Large intestine (tissue), 3 donors: Measurements from ENCODE around the gene TKTL1. TPM values are rescaled to one million over a fixed set of nuclear protein-coding genes. Genes with fewer than 3 reads are reported as not detected.

Experiments
- DNase-seq, 2 donors: peaks; one replicate each; pipeline versions ENCODE4 v3.0.0 to v3.0.0-alpha.2; 2013
- H3K27ac ChIP-seq: one replicate; pipeline ENCODE4 v1.5.1; 2013; ENCODE audit warnings: low read length
- H3K27me3 ChIP-seq: 2 replicates; pipeline ENCODE4 v1.6.1; 2013; ENCODE audit warnings: low read length; ENCODE audit not compliant: control insufficient read depth, insufficient read depth
- H3K36me3 ChIP-seq: 2 replicates; pipeline ENCODE4 v1.6.1; 2013; ENCODE audit warnings: low read length; ENCODE audit not compliant: control insufficient read depth, insufficient read depth
- H3K4me1 ChIP-seq: one replicate; pipeline ENCODE4 v1.6.1; 2013; ENCODE audit warnings: low read length; ENCODE audit not compliant: control insufficient read depth, insufficient read depth
- H3K4me3 ChIP-seq: one replicate; pipeline ENCODE4 v1.5.1; 2013; ENCODE audit warnings: low read length
- H3K9me3 ChIP-seq: one replicate; pipeline ENCODE4 v1.6.1; 2013; ENCODE audit warnings: mild to moderate bottlenecking, low read depth, low read length, moderate library complexity; ENCODE audit not compliant: control insufficient read depth
- WGBS: methylation state at CpG from one replicate; pipeline ENCODE4 v1.1.5; 2013; ENCODE audit warnings: low lambda C conversion rate; ENCODE audit not compliant: insufficient coverage; 5-methylcytosine and 5-hydroxymethylcytosine counted together
- polyA plus RNA-seq: library from polyadenylated mRNA; unstranded; fragments of 120-200 nt; gene quantifications from one replicate; pipeline ENCODE4 v1.2.1, GENCODE V29; 2013

The TKTL1 gene
- polyA plus RNA-seq, 1 donor: 0.19 TPM

DNA sequence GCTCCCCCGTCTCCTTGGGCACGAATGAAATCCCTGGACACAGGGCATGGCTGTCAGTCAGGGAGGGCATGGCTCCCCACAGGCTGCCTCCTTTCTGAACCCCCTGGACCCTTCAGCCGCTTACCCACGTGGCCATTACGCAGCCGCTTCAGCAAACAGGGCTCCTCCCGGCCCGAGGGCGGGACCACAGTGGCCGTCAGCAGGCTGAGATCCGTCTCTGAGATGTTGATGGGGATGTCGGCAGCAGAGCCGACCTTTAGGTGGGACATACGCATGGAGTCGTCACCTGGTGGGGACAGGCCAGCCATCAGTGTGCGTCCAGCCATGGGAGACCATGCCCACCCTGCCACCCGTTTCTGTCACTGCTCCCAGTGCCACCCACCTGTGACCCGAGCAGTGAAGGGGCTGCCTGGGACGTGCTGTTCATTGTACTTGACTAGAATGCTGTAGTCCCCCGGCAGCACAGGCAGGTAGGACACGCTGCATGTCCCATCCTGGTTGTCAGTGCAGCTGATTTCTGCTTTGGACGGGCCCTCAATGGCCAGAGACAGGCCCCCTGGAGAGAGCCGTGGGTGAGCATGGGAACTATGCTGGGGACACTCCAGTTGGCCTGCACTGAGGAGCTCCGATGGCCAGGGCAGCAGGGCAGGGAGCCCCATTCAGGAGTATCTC is 57.7 kb downstream of the TKTL1 start:
- Histone ChIP-seq H3K4me3 (no peak overlapping the region), H3K36me3 (peaks cover 36% of the 10 kb centered on the region)
- no peak for DNase-seq

DNA sequence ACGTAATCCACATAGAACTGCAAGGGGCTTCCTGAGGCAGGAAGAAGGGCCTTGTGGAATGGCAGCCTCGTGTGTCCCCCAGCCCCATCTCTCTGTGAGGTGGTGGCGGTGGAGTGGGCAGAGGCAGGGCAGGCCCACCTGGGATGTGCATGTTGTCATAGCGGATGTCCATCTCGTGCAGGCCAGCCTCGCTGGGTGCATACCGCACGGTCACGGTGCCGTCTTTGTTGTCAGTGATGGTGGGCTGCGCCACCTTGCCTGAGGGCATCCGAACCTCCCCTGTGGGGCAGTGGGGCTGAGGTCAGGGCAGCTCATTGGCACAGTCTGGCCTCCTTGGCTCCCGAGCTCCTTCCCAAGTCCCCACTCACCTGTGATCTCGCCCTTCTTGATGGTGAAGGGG is 58.4 kb downstream of the TKTL1 start:
- Histone ChIP-seq H3K27me3 (no peaks in the 10 kb centered on the region), H3K36me3 (peaks cover 36% of the 10 kb centered on the region), H3K9me3 (no peaks in the 10 kb centered on the region), H3K27ac (no peak overlapping the region), H3K4me3 (no peak overlapping the region), H3K4me1 (peaks cover 2% of the 10 kb centered on the region)
- no CpG with 5 or more reads among the region's 14 CpGs for WGBS
- no peak for DNase-seq

More for the DNA sequence above, 57.7 kb downstream of the TKTL1 start:
- WGBS: no CpG with 5 or more reads among the region's 24 CpGs
- H3K4me1 ChIP-seq: peaks cover 2% of the 10 kb centered on the region
- no peaks in the 10 kb centered on the region for H3K9me3 ChIP-seq
- H3K27me3 ChIP-seq: no peaks in the 10 kb centered on the region
- H3K27ac ChIP-seq: no peak overlapping the region

DNA sequence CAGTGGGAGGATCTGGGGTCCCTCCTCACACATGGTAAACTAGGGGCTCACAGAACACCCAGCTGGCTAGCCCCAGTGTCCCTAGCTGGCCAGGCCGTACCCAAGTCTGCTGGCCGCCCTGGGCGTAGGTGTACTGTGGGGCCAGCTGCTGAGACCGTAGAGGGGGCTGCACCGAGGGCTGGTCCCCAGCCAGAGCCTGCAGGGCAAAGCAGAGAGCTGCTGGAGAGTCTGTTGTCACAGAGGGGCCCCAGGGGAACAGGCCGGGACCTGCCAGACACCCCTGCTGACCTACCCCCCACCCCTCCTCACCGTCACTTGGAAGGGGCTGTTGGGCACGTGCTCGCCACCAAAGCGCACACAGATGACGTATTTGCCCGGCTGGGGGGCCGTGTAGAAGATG is 58.9 kb downstream of the TKTL1 start:
- Histone ChIP-seq H3K27me3 (no peaks in the 10 kb centered on the region), H3K9me3 (no peaks in the 10 kb centered on the region), H3K4me3 (no peak overlapping the region), H3K36me3 (peaks cover 32% of the 10 kb centered on the region), H3K4me1 (peaks cover 2% of the 10 kb centered on the region), H3K27ac (no peak overlapping the region)
- no CpG with 5 or more reads among the region's 13 CpGs for WGBS
- DNase-seq: no peak

DNA sequence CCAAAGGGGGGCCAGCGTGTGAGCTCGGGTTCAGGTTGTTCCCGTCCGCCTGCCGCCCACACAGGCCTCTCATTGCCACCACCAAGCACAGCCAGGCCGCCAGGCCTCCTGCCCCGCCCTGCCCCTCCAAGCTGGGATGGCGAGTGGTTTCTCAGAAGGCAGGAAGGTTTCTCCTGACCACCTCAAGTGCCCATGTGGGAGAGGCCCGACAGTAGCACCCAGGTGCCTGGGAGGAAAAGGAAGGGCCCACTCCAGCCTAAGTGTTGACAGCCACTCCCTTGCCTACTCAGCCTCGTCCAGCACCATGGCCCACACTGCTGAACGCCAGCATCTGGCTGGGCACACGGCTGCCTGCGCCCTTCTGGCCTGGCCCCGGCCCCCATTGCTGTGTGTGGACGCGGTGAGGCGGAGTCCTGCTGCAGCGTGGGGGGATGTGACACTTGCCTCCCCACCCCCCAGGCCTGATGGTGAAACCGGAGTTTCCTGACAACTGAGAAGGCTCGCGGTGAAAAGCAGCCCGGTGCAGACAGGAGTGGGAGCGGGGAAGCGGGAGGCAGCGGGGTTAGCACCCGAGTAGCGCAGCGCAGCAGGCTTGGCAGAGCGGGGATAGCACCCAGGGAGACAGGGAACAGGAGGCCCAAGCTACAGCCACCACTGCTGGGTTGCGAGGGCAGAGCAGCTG is 59.6 kb downstream of the TKTL1 start:
- no CpG with 5 or more reads among the region's 30 CpGs for WGBS
- Histone ChIP-seq H3K9me3 (no peaks in the 10 kb centered on the region), H3K36me3 (peaks cover 35% of the 10 kb centered on the region), H3K4me1 (peaks cover 2% of the 10 kb centered on the region), H3K4me3 (no peak overlapping the region), H3K27me3 (no peaks in the 10 kb centered on the region), H3K27ac (no peak overlapping the region)
- DNase-seq: no peak

DNA sequence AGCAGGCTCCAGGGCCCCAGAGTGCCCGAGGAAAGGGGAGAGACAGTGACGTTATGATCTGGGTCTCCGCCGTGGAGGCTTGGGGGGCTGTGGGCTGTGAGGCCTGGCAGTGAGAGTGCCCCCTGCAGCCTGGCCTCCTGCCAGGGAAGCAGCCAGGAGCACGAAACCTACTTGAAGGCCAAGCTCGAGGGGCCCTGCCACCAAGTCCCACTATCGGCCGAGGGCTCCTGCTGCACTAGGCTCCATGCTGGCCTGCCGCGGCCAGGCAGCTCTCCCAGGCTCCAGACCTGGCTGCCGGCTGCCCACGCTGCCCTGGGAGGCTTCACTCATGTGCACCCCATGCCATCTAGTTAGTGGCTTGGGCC is 60.2 kb downstream of the TKTL1 start:
- DNase-seq: no peak
- H3K27ac ChIP-seq: no peak overlapping the region
- peaks cover 32% of the 10 kb centered on the region for H3K36me3 ChIP-seq
- no CpG with 5 or more reads among the region's 12 CpGs for WGBS
- H3K4me3 ChIP-seq: no peak overlapping the region
- peaks cover 2% of the 10 kb centered on the region for H3K4me1 ChIP-seq
- H3K9me3 ChIP-seq: no peaks in the 10 kb centered on the region
- no peaks in the 10 kb centered on the region for H3K27me3 ChIP-seq

DNA sequence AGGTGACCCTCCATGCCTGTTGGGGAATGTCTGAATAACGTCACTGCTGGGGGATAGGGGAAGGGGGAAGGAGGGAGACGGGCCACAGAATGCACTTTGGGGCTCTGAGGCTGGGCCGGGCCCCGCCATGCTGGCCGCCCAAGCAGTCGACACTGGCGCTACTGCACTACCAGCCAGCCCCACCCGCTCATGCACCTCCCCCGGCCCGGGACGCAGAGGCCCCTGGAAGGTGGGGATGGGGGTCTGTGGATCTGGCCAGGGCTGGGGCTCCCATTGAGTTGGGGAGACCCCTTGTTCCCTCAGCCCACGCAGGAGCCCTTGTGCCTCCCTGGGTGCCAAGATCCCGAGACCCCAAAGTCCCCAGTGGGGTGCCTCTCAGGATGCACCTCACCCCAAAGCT is 61.0 kb downstream of the TKTL1 start:
- H3K9me3 ChIP-seq: no peaks in the 10 kb centered on the region
- no peak overlapping the region for H3K4me3 ChIP-seq
- no peak for DNase-seq
- no peaks in the 10 kb centered on the region for H3K4me1 ChIP-seq
- no peak overlapping the region for H3K27ac ChIP-seq
- no peaks in the 10 kb centered on the region for H3K27me3 ChIP-seq
- WGBS: no CpG with 5 or more reads among the region's 13 CpGs
- peaks cover 30% of the 10 kb centered on the region for H3K36me3 ChIP-seq

DNA sequence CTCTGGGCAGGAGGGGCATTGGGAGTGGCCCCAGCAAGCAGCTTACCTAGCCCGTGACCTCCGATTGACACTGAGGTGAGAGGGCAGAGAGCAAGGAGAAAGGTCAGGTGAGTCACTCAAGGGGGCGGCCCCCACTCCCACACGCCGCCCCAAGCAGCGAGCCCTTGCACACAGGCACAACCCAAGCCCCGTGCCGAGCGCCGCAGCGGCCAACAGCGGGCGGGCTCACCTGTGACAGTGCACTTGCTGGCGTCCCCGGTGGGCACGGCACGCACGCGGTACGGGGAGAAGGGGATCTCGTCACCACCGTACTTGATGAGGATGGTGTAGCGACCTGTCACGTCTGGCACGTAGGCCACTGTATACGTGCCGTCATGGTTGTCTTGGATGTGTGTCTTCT is 61.6 kb downstream of the TKTL1 start:
- peaks cover 29% of the 10 kb centered on the region for H3K36me3 ChIP-seq
- WGBS: no CpG with 5 or more reads among the region's 27 CpGs
- DNase-seq: no peak
- H3K4me3 ChIP-seq: no peak overlapping the region
- no peaks in the 10 kb centered on the region for H3K4me1 ChIP-seq
- H3K9me3 ChIP-seq: no peaks in the 10 kb centered on the region
- H3K27me3 ChIP-seq: no peaks in the 10 kb centered on the region
- H3K27ac ChIP-seq: no peak overlapping the region

DNA sequence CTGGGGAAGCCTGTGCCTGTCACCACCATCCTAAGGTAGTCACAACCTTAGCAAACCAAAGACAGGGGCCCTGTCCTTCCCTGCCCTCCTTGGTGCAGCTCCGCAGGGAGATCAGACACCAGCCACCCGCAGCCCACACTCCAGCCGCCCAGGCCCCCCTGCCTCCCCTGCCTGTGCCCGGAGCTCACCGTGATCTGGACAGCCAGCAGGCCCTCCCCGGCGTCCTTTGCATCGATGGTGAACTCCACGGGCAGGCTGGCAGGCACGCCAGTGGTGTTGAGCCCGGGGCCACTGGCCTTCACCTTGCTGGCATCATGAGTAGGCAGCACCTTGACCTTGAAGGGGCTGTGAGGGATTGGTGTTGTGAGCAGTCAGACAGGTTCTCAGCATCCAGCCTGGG is 62.4 kb downstream of the TKTL1 start:
- Histone ChIP-seq H3K27ac (no peak overlapping the region), H3K36me3 (peaks cover 29% of the 10 kb centered on the region), H3K9me3 (no peaks in the 10 kb centered on the region), H3K4me3 (no peak overlapping the region), H3K27me3 (no peaks in the 10 kb centered on the region), H3K4me1 (no peaks in the 10 kb centered on the region)
- 80% methylated on average over 1 of the region's 11 CpGs for WGBS
- no peak for DNase-seq

DNA sequence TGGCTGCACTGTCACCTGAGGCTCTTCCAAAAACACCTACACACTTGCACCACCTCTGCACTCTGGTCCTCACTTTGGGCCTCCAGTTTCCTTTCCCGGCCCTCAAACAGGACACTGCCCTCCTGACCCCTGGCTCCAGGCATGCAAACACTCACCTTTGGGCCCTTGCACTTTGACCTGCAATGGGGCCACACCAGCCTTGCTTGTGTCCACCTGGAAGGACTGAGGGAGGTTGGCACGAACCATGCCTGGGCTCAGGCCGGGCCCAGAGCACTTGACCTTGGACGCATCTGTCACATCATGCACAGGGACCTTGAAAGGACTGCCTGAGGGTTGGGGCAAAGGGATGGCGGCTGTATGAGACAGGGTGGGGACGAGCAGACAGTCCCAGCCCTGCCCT is 63.2 kb downstream of the TKTL1 start:
- DNase-seq: no peak
- Histone ChIP-seq H3K4me1 (no peaks in the 10 kb centered on the region), H3K36me3 (peaks cover 31% of the 10 kb centered on the region), H3K27me3 (no peaks in the 10 kb centered on the region), H3K9me3 (no peaks in the 10 kb centered on the region), H3K4me3 (no peak overlapping the region), H3K27ac (no peak overlapping the region)
- no CpG with 5 or more reads among the region's 6 CpGs for WGBS

DNA sequence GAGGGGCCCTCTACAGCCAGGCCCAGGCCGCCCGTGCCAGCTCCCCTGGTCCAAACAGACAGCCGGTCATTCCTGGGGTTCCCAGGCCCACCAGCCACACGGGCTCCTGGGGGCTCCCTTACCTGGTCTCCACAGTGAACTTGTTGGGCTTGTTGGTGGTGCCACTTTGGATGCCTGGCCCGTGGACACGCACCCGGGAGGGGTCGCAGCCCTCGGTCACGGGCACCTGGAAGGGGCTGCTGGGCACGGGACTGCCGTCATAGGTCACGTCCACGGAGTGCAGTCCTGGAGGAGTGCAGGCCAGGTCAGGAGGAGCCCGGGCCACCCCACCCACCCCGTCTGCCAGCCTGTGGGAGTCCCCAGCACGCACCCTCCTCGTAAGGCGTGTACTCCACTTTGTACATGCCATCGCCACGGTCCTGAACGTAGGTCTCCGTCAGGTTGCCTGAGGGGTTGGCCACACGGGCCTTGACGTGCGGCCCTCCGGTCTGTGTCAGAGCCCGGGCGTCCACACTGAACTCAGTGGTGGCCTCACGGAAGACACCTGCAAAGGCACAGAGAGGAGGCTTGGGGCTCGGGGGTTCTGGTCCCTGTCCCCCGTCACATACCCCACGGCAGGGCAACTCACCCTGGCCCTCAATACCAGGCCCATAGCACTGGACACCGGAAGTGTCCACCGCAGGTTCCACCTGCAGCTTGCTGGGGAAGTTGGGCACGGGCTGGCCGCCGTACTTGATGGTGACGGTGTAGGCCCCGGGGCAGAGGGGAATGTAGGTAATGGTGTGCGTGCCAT is 64.0 kb downstream of the TKTL1 start:
- Histone ChIP-seq H3K4me1 (no peaks in the 10 kb centered on the region), H3K27me3 (no peaks in the 10 kb centered on the region), H3K4me3 (no peak overlapping the region), H3K9me3 (no peaks in the 10 kb centered on the region), H3K36me3 (peaks cover 30% of the 10 kb centered on the region), H3K27ac (no peak overlapping the region)
- no peak for DNase-seq
- no CpG with 5 or more reads among the region's 41 CpGs for WGBS
